ENCODE data around the gene SPINT2.
"Not testable (repeated sequence)": the region's sequence is repeated elsewhere in the genome, so short reads cannot be mapped to it uniquely, and the experiment has no call there.

Gene SPINT2

GRCh38 chr19:38316477-38317067 lies 52.2 kb downstream of the SPINT2 start:
- no peak for DNase-seq (ENCODE audit: extremely low spot score, insufficient read length, low read depth)
- FAIRE-seq, result no peak

- FAIRE-seq (peak; percentile 82), DNase-seq (ENCODE audit: extremely low spot score, insufficient read length, low read depth) (no peak)
Observed at GRCh38 chr19:38317104-38317612, 52.8 kb downstream of the SPINT2 start.

GRCh38 chr19:38318660-38319059 lies 54.3 kb downstream of the SPINT2 start:
- FAIRE-seq, result no peak
- DNase-seq (ENCODE audit: extremely low spot score, insufficient read length, low read depth), result no peak

- DNase-seq (ENCODE audit: extremely low spot score, insufficient read length, low read depth) (no peak), FAIRE-seq (no peak)
Observed at GRCh38 chr19:38319421-38320258, 55.3 kb downstream of the SPINT2 start, which contains the start of gene KCNK6. Gene KCNK6, plus strand, starts transcription at chr19:38319845. Its CDS starts 106 bp downstream, at chr19:38319951.

- no peak for FAIRE-seq
- no peak for DNase-seq (ENCODE audit: extremely low spot score, insufficient read length, low read depth)
Observed at GRCh38 chr19:38320969-38321339, 56.6 kb downstream of the SPINT2 start.

- FAIRE-seq (no peak), DNase-seq (ENCODE audit: extremely low spot score, insufficient read length, low read depth) (no peak)
Observed at GRCh38 chr19:38321646-38322196, 57.3 kb downstream of the SPINT2 start.

- FAIRE-seq (no peak), DNase-seq (ENCODE audit: extremely low spot score, insufficient read length, low read depth) (no peak)
Observed at GRCh38 chr19:38323291-38323690, 58.9 kb downstream of the SPINT2 start.

- FAIRE-seq (no peak), DNase-seq (ENCODE audit: extremely low spot score, insufficient read length, low read depth) (no peak)
Observed at GRCh38 chr19:38324431-38324830, 60.1 kb downstream of the SPINT2 start.

- FAIRE-seq (no peak), DNase-seq (ENCODE audit: extremely low spot score, insufficient read length, low read depth) (no peak)
Observed at GRCh38 chr19:38326591-38326990, 62.2 kb downstream of the SPINT2 start.

- FAIRE-seq (no peak), DNase-seq (ENCODE audit: extremely low spot score, insufficient read length, low read depth) (no peak)
Observed at GRCh38 chr19:38329651-38330050, 65.3 kb downstream of the SPINT2 start.

GRCh38 chr19:38331728-38332127 lies 67.4 kb downstream of the SPINT2 start:
- no peak for FAIRE-seq
- DNase-seq (ENCODE audit: extremely low spot score, insufficient read length, low read depth), result no peak

- no peak for DNase-seq (ENCODE audit: extremely low spot score, insufficient read length, low read depth)
- FAIRE-seq, result no peak
Observed at GRCh38 chr19:38333245-38333644, 68.9 kb downstream of the SPINT2 start.

- DNase-seq (ENCODE audit: extremely low spot score, insufficient read length, low read depth) (peak; percentile 91), FAIRE-seq (no peak)
Observed at GRCh38 chr19:38335949-38336637, 71.7 kb downstream of the SPINT2 start.

GRCh38 chr19:38336638-38337359 lies 72.4 kb downstream of the SPINT2 start:
- DNase-seq (ENCODE audit: extremely low spot score, insufficient read length, low read depth) (peak; percentile 89), FAIRE-seq (no peak)

GRCh38 chr19:38337360-38337653 lies 72.9 kb downstream of the SPINT2 start:
- no peak for FAIRE-seq
- DNase-seq (ENCODE audit: extremely low spot score, insufficient read length, low read depth), result no peak

GRCh38 chr19:38339011-38339410 lies 74.6 kb downstream of the SPINT2 start:
- not testable (repeated sequence) for FAIRE-seq; DNase-seq (ENCODE audit: extremely low spot score, insufficient read length, low read depth)

GRCh38 chr19:38340927-38341326 lies 76.6 kb downstream of the SPINT2 start:
- no peak for FAIRE-seq
- no peak for DNase-seq (ENCODE audit: extremely low spot score, insufficient read length, low read depth)
